ENCODE data around the gene MRS2. TPM values are rescaled to one million over a fixed set of nuclear protein-coding genes. Genes with fewer than 3 reads are reported as not detected.
A peak's percentile ranks its signal among the peaks of the same experiment; 100 is the strongest.

The MRS2 gene
- total RNA-seq, 8 experiments from 2014 or later = 16.3 to 36.1 (median 29.8) TPM

- no peak for ATAC-seq (replicated peaks in 6 of 8)
- in situ Hi-C loops (cut with MboI; ENCODE audit: low pct_unique_long_range_greater_than_20kb in 2 of 9, low sequenced_read_pairs in 9 of 9, unreplicated experiment in 9 of 9) = no loop called here
- Histone ChIP-seq H3K27ac (no peak overlapping the region), H3K4me1 (replicated peaks in 1 of 2) (no peaks in the 10 kb centered on the region), H3K4me3 (no peak overlapping the region)
- 19 to 100% (median 80%) methylated on average over 2 to 9 of the region's 11 CpGs for WGBS, 10 experiments
These were observed 61.7 kb downstream of the MRS2 start for GRCh38 chr6:24464253-24465038.

- no peak for ATAC-seq (replicated peaks in 6 of 8)
- 56 to 100% (median 86%) methylated on average over 1 to 7 of the region's 7 CpGs for WGBS, 10 experiments
- Histone ChIP-seq H3K4me1 (replicated peaks in 1 of 2) (no peaks in the 10 kb centered on the region), H3K27ac (no peak overlapping the region), H3K4me3 (no peak overlapping the region)
- in situ Hi-C loops (cut with MboI; ENCODE audit: low pct_unique_long_range_greater_than_20kb in 2 of 9, low sequenced_read_pairs in 9 of 9, unreplicated experiment in 9 of 9) = no loop called here
These were observed 67.1 kb downstream of the MRS2 start for GRCh38 chr6:24469811-24470210.

- peak in 1 of 8 experiments; percentile 26 for ATAC-seq (replicated peaks in 6 of 8)
- H3K4me3 ChIP-seq = no peak overlapping the region
- H3K27ac ChIP-seq = no peak overlapping the region
- in situ Hi-C loops (cut with MboI; ENCODE audit: low pct_unique_long_range_greater_than_20kb in 2 of 9, low sequenced_read_pairs in 9 of 9, unreplicated experiment in 9 of 9) = no loop called here
- H3K4me1 ChIP-seq (replicated peaks in 1 of 2) = no peaks in the 10 kb centered on the region
These were observed 69.4 kb downstream of the MRS2 start for GRCh38 chr6:24472181-24472580.

Other genes starting within 250 kb of the MRS2 start
- gene DCDC2, start 44.9 kb upstream of the MRS2 start, total RNA-seq = 10 to 100 TPM in 1 of 8 experiments, 1 to 10 TPM in 3, under 1 TPM in 4; 0.21 to 13.3 (median 0.90) TPM
- 1 to 10 TPM in 7 of 8 experiments, not detected in 1; 1.0 to 7.3 (median 4.9) TPM for gene GPLD1, start 86.6 kb downstream of the MRS2 start, total RNA-seq
- gene ALDH5A1, start 92.0 kb downstream of the MRS2 start, total RNA-seq = 10 to 100 TPM in 5 of 8 experiments, 1 to 10 TPM in 2, under 1 TPM in 1; 0.25 to 32.4 (median 12.9) TPM
- gene KIAA0319, start 243.3 kb downstream of the MRS2 start, total RNA-seq = 10 to 100 TPM in 1 of 8 experiments, under 1 TPM in 7; 0.10 to 10.4 (median 0.53) TPM